GM23248 (cell line): ENCODE results near the gene STX5.

ENCODE experiments used
- EZH2 ChIP-seq: fragments of 200-600 bp; sonication (generic); IDR thresholded peaks from 2 replicates; pipeline ENCODE4 v1.6.1; 2018; ENCODE audit warnings: antibody characterized with exemption, mild to moderate bottlenecking; ENCODE audit not compliant: insufficient read depth, poor library complexity, severe bottlenecking
- EZH2phosphoT487 ChIP-seq: fragments of 200-600 bp; sonication (generic); IDR thresholded peaks from 2 replicates; pipeline ENCODE4 v1.6.1; 2018; ENCODE audit warnings: antibody characterized with exemption, moderate library complexity, mild to moderate bottlenecking, low read depth; ENCODE audit not compliant: insufficient read depth

DNA sequence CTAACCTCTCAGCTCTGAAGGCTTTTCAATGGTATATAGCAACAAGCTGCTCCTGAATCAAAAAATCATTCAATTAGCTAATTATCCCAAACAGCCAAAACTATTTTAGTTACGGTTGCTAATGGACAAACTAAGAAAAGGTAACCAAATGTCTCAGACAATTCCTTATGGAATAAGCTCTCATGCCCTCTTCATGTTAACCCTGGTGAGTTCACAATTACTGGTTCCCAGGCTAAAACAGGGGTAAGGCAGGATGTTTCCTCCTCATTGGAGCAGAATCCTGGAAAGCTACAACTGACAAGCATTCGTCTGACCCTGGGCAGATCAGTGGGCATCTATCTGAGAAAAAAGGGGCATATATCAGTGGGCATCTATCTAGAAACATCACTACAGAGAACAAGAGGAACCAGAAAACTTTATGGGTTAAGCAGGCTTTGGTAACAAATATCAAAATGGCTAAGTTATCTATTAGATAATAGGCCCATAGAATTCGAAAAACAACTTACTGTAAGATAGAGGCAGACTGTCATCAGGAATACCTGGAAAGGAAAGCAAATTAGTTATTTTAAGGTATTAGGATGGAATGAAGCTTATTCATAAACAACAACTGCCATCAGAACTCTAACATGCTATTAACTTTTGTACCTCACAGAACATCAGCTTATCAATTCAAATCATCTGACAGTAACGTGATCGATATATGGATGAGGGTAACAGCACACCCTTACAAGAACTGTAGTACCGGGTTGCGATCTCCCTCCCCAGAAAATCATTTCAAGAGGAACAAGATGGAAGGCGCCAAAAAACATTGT, 22.4 kb upstream of the STX5 start:
- TF ChIP-seq EZH2phosphoT487 (no peak), EZH2 (no peak)
